ENCODE measurements around the gene CAMP.

DNA sequence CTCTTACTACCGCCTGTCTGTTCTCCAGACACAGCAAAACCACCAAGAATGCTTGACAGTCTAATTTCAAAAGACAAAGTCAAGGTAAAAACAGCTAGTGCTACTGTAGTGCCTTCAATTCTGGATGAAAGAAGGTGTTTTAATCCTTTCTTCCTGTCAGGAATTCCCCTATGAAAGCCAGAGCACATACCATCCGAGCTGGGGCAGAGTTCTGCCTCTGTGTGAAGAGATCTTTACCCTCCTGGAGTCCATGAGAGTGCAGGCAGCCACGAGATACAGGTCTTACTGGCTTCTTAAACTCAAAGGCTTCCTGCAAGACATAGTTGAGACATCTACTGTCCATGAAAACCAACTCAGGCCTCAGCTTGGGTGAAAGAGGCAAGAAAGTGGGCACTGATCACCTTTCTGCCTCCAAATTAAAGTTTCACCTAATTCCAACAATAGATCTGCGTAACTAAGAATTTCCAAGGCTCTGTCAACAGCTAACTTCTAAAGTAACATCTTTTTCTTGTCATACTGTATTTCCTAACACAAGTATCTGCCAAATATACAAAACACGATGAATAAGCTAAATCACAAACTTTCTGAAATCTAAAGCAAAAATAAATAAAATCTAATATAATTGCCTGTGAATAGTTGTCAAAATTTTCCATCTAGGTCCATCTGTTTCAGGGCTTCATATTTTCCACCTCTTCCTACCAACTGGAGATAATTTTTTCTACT lies 42.6 kb upstream of the CAMP start:
- TF ChIP-seq, protein P1, sequence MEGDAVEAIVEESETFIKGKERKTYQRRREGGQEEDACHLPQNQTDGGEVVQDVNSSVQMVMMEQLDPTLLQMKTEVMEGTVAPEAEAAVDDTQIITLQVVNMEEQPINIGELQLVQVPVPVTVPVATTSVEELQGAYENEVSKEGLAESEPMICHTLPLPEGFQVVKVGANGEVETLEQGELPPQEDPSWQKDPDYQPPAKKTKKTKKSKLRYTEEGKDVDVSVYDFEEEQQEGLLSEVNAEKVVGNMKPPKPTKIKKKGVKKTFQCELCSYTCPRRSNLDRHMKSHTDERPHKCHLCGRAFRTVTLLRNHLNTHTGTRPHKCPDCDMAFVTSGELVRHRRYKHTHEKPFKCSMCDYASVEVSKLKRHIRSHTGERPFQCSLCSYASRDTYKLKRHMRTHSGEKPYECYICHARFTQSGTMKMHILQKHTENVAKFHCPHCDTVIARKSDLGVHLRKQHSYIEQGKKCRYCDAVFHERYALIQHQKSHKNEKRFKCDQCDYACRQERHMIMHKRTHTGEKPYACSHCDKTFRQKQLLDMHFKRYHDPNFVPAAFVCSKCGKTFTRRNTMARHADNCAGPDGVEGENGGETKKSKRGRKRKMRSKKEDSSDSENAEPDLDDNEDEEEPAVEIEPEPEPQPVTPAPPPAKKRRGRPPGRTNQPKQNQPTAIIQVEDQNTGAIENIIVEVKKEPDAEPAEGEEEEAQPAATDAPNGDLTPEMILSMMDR (IDR thresholded peaks at IDR 0.05) = no peak
- no peak for TF ChIP-seq POLR2A (IDR thresholded peaks at IDR 0.05)

Data from adrenal gland (tissue), 5 donors.